ENCODE measurements around the gene TRAPPC8. TPM values are rescaled to one million over a fixed set of nuclear protein-coding genes. Genes with fewer than 3 reads are reported as not detected.

Gene TRAPPC8
- total RNA-seq, 1 experiment from 2014 or later = 38.0 TPM

- no peak overlapping the region for H3K4me3 Mint-ChIP-seq (ENCODE audit: low read depth, unreplicated experiment)
- no peaks in the 10 kb centered on the region for H3K36me3 Mint-ChIP-seq (ENCODE audit: insufficient read depth, unreplicated experiment)
- no peak overlapping the region for H3K27ac Mint-ChIP-seq (ENCODE audit: unreplicated experiment)
- no peaks in the 10 kb centered on the region for H3K9me3 Mint-ChIP-seq (ENCODE audit: low read depth, unreplicated experiment)
- BruUV-seq (replicated peaks) = no TSS peak
- H3K4me1 Mint-ChIP-seq (ENCODE audit: low read depth, unreplicated experiment) = no peaks in the 10 kb centered on the region
- DNase-seq = no peak
- H3K27me3 Mint-ChIP-seq (ENCODE audit: unreplicated experiment) = no peaks in the 10 kb centered on the region
- intact Hi-C loops (cut with micrococcal nuclease; ENCODE audit: unreplicated experiment) = no loop called here
- no peak for TF ChIP-seq CTCF (IDR thresholded peaks at IDR 0.05; ENCODE audit: unreplicated experiment)
- CTCF ChIA-PET = interaction anchor here (0.5 kb wide), 1 partner anchor 317 kb away, joined by 3 read pairs; no protein-coding TSS in a partner anchor
Observed at GRCh38 chr18:31792580-31792911, 150.4 kb downstream of the TRAPPC8 start.

- H3K4me1 Mint-ChIP-seq (ENCODE audit: low read depth, unreplicated experiment) = no peaks in the 10 kb centered on the region
- no peak for TF ChIP-seq CTCF (IDR thresholded peaks at IDR 0.05; ENCODE audit: unreplicated experiment)
Observed at GRCh38 chr18:31791817-31792579, 150.9 kb downstream of the TRAPPC8 start.

DNA sequence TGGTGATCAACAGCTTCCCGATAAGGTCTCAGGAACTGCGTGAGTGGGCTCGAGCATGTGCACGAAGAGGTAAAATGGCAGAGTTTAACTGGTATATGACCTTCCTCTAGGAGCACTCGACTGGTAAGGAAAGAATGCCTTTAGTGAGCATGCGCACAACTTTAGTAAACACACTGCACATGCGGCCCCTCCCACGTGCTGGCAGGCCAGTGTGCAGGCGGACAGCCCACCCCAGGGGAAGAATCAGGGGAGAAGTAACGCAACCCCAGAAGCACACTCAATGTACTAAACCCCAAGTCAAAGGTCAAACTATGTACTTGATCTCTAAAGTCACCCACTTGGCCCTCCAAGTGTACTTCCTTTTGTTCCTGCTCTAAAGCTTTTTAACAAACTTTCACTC lies 153.5 kb downstream of the TRAPPC8 start:
- DNase-seq = no peak
- CTCF ChIA-PET = no interaction called here
- H3K4me1 Mint-ChIP-seq (ENCODE audit: low read depth, unreplicated experiment) = no peaks in the 10 kb centered on the region
- no peak overlapping the region for H3K4me3 Mint-ChIP-seq (ENCODE audit: low read depth, unreplicated experiment)
- H3K9me3 Mint-ChIP-seq (ENCODE audit: low read depth, unreplicated experiment) = no peaks in the 10 kb centered on the region
- H3K36me3 Mint-ChIP-seq (ENCODE audit: insufficient read depth, unreplicated experiment) = no peaks in the 10 kb centered on the region
- H3K27ac Mint-ChIP-seq (ENCODE audit: unreplicated experiment) = no peak overlapping the region
- TF ChIP-seq CTCF (IDR thresholded peaks at IDR 0.05; ENCODE audit: unreplicated experiment) = no peak
- intact Hi-C loops (cut with micrococcal nuclease; ENCODE audit: unreplicated experiment) = no loop called here
- no peaks in the 10 kb centered on the region for H3K27me3 Mint-ChIP-seq (ENCODE audit: unreplicated experiment)
- no TSS peak for BruUV-seq (replicated peaks)

More at GRCh38 chr18:31791817-31792579, 150.9 kb downstream of the TRAPPC8 start:
- Mint-ChIP-seq H3K36me3 (ENCODE audit: insufficient read depth, unreplicated experiment) (no peaks in the 10 kb centered on the region), H3K4me3 (ENCODE audit: low read depth, unreplicated experiment) (no peak overlapping the region), H3K9me3 (ENCODE audit: low read depth, unreplicated experiment) (no peaks in the 10 kb centered on the region), H3K27ac (ENCODE audit: unreplicated experiment) (no peak overlapping the region), H3K27me3 (ENCODE audit: unreplicated experiment) (no peaks in the 10 kb centered on the region)
- no TSS peak for BruUV-seq (replicated peaks)
- intact Hi-C loops (cut with micrococcal nuclease; ENCODE audit: unreplicated experiment) = no loop called here
- DNase-seq = no peak
- CTCF ChIA-PET = no interaction called here

DNA sequence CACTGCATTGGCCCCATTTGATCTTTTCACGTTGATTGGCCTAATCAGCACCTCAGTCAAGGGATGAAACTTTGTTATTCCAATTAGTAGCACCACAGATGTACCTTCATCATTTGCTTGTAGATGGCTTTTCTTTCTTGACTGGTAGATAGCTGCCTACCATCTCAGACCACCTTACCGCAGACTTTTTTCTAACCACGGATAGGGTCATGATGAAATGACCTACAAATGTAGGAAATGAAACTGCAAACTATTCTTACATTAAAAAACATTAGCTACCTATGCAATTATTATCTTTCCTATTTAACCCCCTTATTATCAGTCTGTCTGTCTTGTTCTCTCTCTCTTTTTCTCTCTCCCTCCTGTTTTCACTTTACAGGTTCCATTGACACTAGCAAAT lies 159.9 kb downstream of the TRAPPC8 start:
- intact Hi-C loops (cut with micrococcal nuclease; ENCODE audit: unreplicated experiment) = no loop called here
- CTCF ChIA-PET = no interaction called here
- H3K27me3 Mint-ChIP-seq (ENCODE audit: unreplicated experiment) = no peaks in the 10 kb centered on the region
- peaks cover 5% of the 10 kb centered on the region for H3K9me3 Mint-ChIP-seq (ENCODE audit: low read depth, unreplicated experiment)
- TF ChIP-seq CTCF (IDR thresholded peaks at IDR 0.05; ENCODE audit: unreplicated experiment) = no peak
- no peak overlapping the region for H3K4me3 Mint-ChIP-seq (ENCODE audit: low read depth, unreplicated experiment)
- DNase-seq = no peak
- BruUV-seq (replicated peaks) = no TSS peak
- no peaks in the 10 kb centered on the region for H3K4me1 Mint-ChIP-seq (ENCODE audit: low read depth, unreplicated experiment)
- H3K36me3 Mint-ChIP-seq (ENCODE audit: insufficient read depth, unreplicated experiment) = no peaks in the 10 kb centered on the region
- H3K27ac Mint-ChIP-seq (ENCODE audit: unreplicated experiment) = no peak overlapping the region

Other genes with a start within 250 kb of the TRAPPC8 start
- not detected in 2 replicates for gene SLC25A52, start 182.2 kb downstream of the TRAPPC8 start, total RNA-seq (2022)
- 0.50 and 0.98 TPM in 2 replicates for gene RNF125, start 75.7 kb upstream of the TRAPPC8 start, total RNA-seq (2022)
- gene RNF138, start 148.7 kb upstream of the TRAPPC8 start, total RNA-seq (2022) = 34.6 and 38.9 TPM in 2 replicates
- gene MEP1B, start 246.9 kb upstream of the TRAPPC8 start, total RNA-seq (2022) = not detected in 2 replicates

All from Calu3 (cell line).